GM18511 (cell line): ENCODE measurements around the gene ANKRD33B.
"Not testable (repeated sequence)": the region's sequence is repeated elsewhere in the genome, so short reads cannot be mapped to it uniquely, and the experiment has no call there.

Experiments
- ATAC-seq: cut with Tn5 transposase; IDR thresholded peaks from one replicate; pipeline ENCODE4 v1.9.1; 2021; ENCODE audit warnings: mild to moderate bottlenecking, moderate library complexity; ENCODE audit not compliant: unreplicated experiment

The ANKRD33B gene

DNA sequence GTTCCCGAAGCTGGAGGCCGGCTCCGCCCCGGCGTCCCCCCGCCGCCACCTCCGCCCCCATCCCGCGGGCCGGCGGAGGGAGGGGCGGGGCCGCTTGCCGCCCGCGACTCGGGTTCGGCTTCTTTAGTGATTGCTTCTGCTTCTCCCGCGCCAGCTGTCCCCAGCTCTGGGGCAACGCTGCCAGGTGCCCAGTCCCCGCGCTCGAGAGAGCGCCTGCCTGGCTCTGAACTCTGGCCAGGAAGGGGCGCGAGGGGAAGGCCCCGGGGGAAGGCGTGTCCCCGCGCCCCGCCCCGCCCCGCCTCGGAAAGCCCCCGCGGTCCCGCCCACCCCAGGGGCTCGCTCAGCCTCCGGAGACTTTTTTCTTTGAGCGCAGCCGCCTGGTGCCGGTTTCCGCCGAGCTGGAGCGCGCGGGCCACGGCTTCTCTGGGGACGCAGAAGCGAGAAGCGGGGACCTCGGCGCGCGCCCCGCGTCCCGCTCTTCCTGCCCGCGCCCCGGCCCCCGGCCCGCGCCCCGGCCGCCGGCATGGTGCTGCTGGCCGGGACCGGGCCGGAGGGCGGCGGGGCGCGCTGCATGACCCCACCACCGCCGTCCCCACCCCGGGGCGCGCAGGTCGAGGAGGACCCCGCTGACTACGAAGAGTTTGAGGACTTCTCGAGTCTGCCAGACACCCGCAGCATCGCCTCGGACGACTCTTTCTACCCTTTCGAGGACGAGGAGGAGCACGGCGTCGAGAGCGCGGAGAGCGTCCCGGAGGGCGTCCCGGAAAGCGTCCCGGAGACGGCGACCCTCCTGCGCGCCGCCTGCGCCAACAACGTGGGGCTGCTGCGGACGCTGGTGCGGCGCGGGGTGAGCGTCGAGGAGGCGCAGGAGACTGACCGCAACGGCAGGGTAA is at the start of gene ANKRD33B:
TSS of gene ANKRD33B (plus strand) at position 126 of the 893 bp plus-strand sequence. CDS start at position 524, 398 bp downstream.
- peak; percentile 65 for ATAC-seq

DNA sequence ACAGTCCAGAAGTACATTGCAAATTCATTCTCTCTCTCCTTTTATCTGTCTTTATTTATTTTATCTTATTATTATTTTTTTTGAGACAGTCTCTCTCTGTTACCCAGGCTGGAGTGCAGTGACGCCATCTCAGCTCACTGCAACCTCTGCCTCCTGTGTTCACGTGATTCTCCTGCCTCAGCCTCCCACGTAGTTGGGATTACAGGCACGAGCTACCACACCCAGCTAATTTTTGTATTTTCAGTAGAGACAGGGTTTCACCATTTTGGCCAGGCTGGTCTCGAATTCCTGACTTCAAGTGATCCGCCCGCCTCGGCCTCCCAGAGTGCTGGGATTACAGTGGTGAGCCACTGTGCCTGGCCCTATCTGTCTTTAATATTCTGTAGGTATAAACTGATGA is 49.3 kb upstream of the ANKRD33B start:
- not testable (repeated sequence) for ATAC-seq

DNA sequence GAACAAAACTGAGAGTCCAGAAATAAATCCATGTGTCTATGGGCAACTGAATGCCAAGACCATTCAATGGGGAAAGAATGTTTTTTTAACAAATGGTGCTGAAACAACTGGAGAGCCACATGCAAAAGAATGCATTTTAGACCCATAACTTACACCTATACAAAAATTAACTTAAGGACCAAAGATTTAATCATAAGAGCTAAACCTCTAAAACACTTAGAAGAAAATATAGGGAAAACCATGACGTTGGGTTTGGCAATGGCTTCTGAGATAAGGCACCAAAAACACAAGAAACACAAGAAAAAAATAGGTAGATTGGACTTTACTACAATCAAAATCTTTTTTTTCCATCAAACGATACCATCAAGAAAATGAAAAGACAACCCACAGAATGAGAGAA is 48.4 kb upstream of the ANKRD33B start:
- no peak for ATAC-seq

DNA sequence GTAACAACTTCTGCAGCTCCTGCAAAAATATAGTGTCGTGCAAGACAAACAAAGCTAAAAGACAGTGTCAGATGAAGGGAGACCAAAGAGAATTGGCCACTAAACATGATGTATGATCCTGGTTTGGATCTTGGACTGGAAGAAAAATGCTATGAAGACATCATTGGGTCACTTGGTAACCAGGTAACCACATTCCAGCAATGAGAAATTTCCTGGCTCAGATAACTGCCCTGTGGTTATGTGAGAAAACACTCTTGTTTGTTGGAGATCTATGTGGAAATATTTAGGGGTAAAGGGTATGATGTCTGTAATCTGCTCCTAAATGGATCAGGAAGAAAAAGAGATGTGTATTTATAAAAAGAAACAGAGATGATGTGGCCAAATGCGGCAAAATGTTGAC is 45.5 kb upstream of the ANKRD33B start:
- ATAC-seq = no peak

DNA sequence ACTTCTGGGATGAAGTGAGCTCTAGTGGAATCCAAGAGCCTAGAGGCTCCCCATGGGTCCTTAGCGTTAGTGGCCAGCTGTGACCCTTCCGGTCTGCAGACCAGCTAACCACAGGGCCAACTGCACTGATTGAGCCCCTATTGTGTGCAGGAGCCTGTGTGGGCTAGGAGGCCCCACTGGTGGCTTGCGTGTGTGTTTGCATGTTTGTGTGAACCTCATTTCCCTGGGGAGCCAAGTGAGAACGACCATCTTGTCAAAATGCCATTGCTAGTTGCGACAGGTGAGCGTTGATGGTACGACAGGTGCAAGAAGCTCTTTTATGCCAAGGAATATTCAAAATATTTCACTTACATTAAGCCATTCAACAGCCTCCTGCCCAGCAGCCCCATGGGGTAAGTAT is 44.1 kb upstream of the ANKRD33B start:
- no peak for ATAC-seq

DNA sequence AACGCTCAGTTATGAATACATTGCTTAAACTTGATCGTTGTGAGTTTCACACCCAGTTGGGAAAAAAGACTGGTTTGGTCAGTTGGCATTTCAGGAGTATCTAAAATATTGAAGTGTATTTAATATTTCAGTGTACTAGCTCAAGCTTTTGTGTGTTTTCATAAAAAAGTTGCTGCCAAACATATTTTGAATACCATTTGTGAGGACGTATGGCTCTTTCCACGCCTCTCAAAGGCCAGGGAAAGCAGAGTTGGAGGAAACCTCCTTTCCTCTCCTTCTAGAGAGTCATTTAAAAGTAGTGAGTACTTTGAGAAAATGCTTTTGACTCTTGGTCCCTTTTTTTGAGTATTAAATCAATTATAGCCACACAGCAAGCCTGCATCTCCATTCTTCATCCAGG is 43.2 kb upstream of the ANKRD33B start:
- no peak for ATAC-seq

DNA sequence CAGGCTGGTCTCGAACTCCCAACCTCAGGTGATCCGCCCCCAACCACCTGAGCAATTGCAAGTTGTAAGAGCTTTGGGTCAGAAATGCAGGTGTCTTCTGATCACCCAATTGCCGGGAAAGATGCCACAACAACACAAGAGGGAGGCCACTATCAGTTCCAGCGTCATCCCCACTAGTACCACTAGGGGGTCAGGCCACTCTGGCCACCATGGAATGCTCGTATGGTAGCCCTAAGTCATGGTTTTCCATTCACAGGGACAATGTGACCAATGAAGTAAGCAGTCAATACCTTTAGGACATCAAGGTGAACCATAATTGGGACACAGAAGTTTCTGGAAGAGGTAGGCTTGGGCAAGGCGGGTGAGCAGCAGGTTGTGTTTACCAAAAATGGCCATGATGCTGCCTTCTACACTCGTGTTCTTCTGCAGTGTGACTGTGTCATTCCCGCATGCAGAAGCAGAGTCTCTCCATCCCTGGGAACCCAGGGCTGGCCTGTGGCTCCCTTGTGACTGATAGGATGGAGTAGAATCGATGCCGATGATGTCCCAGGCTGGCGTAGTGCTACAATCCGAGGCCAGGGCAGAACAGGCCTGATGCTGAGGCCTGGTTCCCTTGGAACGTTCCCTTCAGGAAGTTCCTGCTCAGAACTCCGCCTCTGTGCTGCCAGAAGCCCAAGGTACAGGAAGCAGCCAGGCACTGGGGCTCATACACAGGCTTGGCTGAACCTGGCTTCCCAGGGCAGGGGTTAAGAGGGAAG is 42.2 kb upstream of the ANKRD33B start:
- ATAC-seq = no peak

DNA sequence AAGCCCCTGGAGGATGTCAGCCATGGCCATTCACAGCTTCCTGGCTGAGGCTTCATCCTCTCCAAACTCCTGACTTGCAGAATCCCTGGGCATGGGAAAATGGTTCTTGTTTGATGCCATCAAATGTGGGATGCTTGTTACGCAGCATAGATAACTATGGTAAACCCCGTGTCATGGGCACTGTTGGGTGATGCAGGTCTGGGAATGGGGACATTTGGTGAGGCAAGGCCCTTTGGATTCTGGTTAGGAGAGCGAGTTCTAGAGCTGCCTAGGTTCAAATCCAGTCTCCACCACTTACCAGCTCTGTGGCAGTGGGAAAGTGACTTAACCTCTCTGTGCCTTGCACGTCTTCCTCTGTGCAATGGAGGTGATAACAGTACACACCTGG is 41.7 kb upstream of the ANKRD33B start:
- ATAC-seq = no peak

DNA sequence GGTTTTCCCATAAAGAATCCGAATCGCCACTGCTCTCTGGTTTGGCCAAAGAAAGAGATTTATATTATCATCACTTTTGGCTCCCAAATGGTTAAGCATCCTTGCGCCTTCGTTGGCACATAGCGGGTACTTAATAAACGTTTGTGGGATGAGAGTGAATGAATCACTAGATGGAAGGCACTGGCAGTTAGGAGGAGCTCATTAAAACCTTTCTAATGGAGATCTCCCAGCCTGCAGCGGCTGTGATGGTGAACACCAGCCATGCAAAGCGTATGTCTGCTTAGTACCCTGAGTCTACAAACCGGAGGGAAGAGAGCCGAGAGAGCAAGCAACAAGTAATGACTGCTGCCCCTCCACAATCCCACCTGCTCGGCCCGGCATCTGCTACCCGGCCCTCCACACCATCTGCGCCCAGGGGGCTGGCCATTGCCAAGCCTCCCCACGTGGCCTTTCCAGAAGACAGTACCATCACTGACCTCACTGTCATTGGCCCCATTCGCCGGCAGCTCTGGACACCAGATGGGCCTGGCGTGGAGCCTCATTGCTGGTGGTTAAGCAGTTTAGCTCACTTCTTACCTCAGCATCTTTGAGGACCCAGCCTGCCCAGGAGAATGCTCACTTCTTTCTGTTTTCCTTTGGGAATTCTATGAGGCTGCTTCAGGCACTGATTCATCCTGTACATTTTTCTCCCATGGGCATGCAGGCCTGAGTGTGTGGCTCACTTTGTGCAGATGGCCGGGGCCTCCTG is 39.3 kb upstream of the ANKRD33B start:
- ATAC-seq = no peak

DNA sequence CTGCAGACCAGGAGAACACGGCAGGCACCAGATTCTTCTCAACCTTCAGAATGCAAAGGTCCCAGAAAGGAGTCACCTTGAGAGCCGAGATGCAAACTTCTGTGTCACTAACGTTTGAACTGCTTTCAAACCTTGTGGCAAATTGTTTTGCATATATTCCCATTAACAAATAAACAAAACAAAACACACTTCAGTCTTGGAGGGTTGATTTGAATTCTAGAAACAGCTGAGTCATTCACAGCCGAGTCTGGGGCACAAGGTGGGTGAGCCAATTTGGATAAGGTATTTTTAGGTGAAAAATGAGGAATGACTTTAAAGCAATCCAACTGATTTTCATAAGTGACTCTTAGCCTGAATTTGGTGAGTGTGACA is 38.8 kb upstream of the ANKRD33B start:
- no peak for ATAC-seq

DNA sequence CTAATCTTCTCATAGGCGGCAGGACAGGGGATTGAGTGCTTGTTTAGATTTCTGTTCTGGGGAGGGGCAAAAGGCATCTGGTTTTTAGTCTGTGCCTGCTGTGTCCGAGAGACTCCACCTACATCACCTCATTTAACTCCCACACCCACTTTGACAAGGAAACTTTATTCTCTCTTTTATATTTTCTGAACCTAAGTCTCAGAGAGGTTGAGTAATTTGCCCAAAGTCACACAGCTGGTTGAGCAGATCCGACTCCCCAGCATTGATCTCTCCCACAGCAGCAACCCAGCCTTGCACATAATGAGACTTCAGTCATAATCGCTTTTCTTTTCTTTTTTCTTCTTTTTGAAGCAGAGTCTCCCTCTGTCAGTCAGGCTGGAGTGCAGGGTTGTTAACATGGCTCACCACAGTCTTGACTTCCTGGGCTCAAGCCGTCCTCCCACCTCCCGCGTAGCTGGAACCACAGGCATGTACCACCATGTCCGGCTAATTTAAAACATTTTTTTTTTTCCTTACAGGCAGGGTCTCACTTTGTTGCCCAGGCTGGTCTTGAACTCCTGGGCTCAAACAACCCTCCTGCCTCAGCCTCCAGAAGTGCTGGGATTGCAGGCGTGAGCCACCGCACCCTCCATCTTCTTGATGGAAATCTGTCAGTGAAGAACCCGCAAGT is 36.5 kb upstream of the ANKRD33B start:
- no peak for ATAC-seq

DNA sequence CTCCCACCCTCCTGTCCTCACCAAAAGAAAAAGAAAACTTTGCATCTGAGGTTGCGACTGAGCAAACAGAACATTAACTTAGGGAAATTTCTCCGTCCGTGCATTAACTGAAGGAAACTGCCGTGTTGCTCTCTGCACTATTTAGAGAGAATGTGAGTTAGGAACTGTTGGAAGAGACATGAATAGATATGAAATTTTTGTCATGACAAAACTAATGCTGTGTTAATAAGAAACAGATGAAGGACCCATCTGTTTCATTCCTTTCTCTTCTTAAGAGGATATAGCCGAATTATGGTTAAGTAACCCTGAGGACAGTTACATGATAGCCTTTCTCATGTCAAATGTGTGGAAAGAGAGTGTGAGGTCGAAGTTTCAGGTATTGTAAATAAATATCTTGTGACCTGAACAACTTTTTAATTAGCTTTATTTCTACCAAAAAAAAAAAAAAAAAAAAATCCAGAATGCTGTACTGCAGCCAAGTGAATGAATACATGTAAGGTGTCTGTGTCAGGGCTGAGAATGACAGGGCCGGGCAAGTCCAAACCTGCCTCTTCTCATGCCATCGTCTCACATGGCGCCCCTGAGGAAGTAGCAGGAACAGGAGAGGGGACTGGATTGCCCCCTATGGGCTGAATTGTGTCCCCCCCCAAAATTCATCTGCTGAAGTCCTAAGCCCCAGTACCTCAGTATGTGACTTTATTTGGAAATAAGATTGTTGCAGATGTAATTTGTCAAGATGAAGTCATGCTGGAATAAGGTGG is 35.6 kb upstream of the ANKRD33B start:
- ATAC-seq = peak; percentile 41

DNA sequence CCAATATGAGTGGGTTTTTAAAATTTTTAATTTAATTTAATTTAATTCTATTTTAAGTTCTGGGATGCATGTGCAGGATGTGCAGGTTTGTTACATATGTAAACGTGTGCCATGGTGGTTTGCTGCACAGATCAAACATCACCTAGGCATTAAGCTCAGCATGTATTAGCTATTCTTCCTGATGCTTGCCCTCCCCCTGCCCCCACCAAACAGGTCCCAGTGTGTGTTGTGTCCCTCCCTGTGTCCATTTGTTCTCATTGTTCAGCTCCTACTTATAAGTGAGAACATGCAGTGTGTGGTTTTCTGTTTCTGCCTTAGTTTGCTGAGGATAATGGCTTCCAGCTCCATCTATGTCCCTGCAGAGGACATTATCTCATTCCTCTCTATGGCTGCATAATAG is 35.0 kb upstream of the ANKRD33B start:
- ATAC-seq = no peak

DNA sequence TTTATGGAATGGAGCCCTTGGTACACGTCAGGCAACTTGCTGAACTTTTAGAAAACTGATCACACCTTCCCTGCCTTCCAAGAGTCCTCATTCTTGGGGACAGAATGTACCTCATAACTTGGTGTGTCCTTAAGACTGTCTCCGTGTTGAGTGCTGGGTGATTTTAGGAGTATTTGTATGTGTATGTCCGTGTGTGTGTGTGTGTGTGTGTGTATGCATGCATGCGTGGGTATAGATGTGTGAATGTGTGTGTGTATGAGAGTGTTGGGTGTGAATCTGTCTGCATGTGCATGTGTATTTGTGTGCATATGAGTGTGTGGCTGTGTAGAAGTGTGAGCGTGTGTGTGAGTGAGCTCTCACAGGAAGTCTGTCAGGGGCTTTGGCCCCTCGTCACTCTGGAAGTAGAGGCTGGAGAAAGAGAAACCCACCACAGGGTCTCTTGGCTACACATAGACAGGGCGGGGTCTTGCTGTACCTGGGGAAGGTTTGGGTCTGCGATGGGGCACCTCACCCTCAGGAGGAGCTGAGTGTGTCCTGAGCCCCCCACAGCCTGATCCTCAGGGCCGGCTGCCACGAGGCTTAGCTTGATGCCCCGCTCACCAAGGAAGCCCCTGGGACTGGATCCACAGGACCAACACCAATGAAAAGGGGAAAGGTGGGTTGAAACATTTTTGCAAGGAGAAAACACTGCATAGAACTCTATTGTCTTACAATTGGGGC is 33.1 kb upstream of the ANKRD33B start:
- no peak for ATAC-seq

DNA sequence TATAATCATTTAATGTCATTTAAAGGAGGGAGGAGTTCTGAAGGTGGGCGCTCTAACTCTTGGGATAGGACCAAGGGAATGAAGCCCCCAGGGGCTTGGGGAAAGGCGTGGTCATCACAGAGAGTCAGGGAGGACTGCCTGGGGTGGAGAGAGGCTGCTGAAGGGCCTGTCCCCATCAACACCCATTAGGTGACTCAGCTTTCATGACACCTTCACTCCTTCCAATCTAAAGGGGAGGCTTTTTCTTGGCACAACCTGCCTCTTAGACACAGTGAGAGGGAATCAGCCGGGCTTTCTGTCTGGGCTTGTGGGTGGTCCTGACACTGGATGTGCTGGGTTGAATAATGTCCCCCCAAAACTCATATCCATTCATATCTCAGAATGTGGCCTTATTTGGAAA is 31.4 kb upstream of the ANKRD33B start:
- no peak for ATAC-seq

DNA sequence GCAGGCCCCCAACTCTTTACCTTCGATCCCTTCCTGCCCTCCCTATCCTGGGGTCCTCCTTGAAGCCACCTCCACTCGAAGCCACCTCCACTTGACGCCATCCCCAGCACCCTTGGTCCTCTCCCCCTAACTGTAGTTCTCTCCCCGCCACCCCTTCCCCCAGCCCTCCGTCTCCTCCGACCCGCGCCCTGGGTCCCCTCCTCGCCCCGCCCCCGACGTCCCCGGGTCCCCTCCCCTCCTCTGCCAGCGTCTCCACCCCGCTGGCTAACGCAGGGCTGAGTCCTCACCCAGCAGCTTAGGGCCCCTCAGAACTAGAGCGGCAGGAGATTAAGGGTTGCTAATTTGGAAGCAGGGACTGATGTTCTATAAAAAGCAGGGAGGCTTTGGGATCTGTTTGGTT is 30.6 kb upstream of the ANKRD33B start:
- ATAC-seq = no peak

DNA sequence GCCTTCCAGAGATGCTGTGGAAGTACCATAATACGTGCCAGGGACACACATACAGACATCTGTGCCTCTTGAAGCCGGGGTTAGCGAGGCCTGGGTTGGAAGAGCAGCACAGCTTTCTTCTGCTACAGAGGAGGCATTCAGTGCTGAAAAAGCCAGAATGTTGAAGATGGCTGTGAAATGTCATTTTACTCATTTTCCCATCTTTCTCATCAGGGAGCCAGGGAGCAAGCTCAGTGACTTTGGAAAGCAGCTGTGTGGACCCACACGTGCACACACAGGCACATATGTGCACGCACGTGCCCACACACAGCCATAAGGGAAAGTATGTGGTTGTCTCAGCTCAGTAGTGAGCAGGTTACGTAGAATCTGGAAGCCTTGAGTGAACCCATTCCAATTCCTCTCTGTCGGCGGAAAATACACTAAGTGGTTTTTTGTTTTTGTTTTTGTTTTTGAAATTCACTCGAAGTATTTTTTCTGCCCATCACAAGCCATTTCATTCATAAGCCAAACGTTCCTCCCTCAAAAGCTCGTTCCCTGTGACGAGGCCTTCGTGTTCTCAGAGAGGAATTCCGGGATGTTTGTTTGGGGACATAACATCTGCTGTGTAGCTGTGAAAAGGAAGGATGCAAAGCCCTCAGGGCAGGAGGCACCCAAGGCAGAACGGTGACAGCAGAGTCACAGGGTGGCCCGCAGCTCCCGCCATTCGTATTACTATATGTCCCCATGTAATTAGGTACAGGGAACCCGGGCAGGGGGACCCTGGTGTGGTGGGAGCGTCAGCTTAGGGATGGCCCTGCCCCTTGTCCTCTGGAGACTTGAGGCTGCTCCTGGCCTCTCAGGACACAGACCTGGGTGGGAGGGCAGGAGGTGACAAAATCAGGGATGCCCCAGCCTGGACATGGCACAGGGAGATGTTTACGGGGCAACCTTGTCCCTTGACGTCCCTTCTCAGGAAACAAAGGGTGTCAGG is 29.0 kb upstream of the ANKRD33B start:
- no peak for ATAC-seq

DNA sequence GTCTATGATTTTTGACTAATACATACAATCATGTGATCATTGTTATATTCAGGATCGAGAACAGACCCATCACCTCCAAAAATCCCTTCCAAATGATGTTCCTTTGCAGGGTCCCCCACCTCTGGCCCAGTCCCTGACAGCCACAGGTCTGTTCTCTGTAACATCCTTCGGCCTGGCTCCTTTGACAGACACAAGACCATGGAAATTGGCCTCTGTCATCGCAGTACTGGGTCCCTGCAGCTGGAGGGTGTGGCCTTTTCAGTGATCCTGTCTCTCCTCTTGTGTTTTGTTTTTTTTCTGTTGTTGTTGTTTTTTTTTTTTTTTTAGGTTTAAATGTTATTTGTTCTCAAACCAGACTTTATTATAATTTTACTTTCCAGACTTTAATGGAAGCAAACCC is 27.4 kb upstream of the ANKRD33B start:
- no peak for ATAC-seq
